ENCODE results near the gene A1BG. TPM values are rescaled to one million over a fixed set of nuclear protein-coding genes. Genes with fewer than 3 reads are reported as not detected.

A1BG gene
- total and polyA plus RNA-seq, 2 of the 13 experiments (the other 11 are each of a cell fraction or from before 2014, with no cell fraction given), result 14.7 to 41.4 TPM

- TF ChIP-seq, protein P1, sequence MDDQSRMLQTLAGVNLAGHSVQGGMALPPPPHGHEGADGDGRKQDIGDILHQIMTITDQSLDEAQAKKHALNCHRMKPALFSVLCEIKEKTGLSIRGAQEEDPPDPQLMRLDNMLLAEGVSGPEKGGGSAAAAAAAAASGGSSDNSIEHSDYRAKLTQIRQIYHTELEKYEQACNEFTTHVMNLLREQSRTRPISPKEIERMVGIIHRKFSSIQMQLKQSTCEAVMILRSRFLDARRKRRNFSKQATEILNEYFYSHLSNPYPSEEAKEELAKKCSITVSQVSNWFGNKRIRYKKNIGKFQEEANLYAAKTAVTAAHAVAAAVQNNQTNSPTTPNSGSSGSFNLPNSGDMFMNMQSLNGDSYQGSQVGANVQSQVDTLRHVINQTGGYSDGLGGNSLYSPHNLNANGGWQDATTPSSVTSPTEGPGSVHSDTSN (CRISPR knock-in tag; IDR thresholded peaks at IDR 0.05; ENCODE audit: borderline replicate concordance), result peak; percentile 50; the same call in 1 of the 2 replicates
- TF ChIP-seq TP53 (CRISPR knock-in tag; conservative IDR thresholded peaks at IDR 0.05) (peak; percentile 83), CENPX (CRISPR knock-in tag; IDR thresholded peaks at IDR 0.05) (no peak), ZNF484 (CRISPR knock-in tag; IDR thresholded peaks at IDR 0.05; ENCODE audit: borderline replicate concordance, low read depth) (no peak), TERF1 (CRISPR knock-in tag; IDR thresholded peaks at IDR 0.05) (no peak), BATF2 (CRISPR knock-in tag; IDR thresholded peaks at IDR 0.05) (0 out of 2 replicates have a peak, but pooled peaks have one; percentile 79), ZNF354B (CRISPR knock-in tag; IDR thresholded peaks at IDR 0.05) (no peak), ZNF441 (CRISPR knock-in tag; IDR thresholded peaks at IDR 0.05; ENCODE audit: borderline replicate concordance) (0 out of 2 replicates have a peak, but pooled peaks have one; percentile 33), TMF1 (CRISPR knock-in tag; IDR thresholded peaks at IDR 0.05; ENCODE audit: low read depth) (peak; percentile 90), ZNF563 (CRISPR knock-in tag; IDR thresholded peaks at IDR 0.05) (peak; percentile 90; the same call in 1 of the 2 replicates), E2F2 (CRISPR knock-in tag; IDR thresholded peaks at IDR 0.05; ENCODE audit: borderline replicate concordance) (peak; percentile 85; the same call in 1 of the 2 replicates), GABPA (IDR thresholded peaks at IDR 0.05; ENCODE audit: low read depth, low read length) (peak; percentile 98), GABPA (CRISPR knock-in tag; IDR thresholded peaks at IDR 0.05; ENCODE audit: low read depth) (peak; percentile 92), ZSCAN25 (CRISPR knock-in tag; IDR thresholded peaks at IDR 0.05) (peak; percentile 82), ZNF510 (CRISPR knock-in tag; IDR thresholded peaks at IDR 0.05; ENCODE audit: low read depth) (no peak), HMGXB3 (CRISPR knock-in tag; IDR thresholded peaks at IDR 0.05; ENCODE audit: borderline replicate concordance) (peak; percentile 94), ZNF160 (CRISPR knock-in tag; IDR thresholded peaks at IDR 0.05) (peak; percentile 88; the same call in 1 of the 2 replicates)
- TF ChIP-seq, protein P2, sequence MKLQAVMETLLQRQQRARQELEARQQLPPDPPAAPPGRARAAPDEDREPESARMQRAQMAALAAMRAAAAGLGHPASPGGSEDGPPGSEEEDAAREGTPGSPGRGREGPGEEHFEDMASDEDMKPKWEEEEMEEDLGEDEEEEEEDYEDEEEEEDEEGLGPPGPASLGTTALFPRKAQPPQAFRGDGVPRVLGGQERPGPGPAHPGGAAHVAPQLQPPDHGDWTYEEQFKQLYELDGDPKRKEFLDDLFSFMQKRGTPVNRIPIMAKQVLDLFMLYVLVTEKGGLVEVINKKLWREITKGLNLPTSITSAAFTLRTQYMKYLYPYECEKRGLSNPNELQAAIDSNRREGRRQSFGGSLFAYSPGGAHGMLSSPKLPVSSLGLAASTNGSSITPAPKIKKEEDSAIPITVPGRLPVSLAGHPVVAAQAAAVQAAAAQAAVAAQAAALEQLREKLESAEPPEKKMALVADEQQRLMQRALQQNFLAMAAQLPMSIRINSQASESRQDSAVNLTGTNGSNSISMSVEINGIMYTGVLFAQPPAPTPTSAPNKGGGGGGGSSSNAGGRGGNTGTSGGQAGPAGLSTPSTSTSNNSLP (IDR thresholded peaks at IDR 0.05; ENCODE audit: low read depth, low read length), result 0 out of 2 replicates have a peak, but pooled peaks have one; percentile 36
Observed at GRCh38 chr19:58380662-58381459, 27.6 kb upstream of the A1BG start, which contains the start of gene ZNF837 (continued).
